Activated CD8-positive, alpha-beta memory T cell treated with anti-CD3 and anti-CD28 coated beads, Interleukin-2, amount 50 U/mL, for 24 hours (primary cell): ENCODE results near the gene SFXN5.

Source experiments
- DNase-seq: peaks from one replicate; pipeline ENCODE4 v3.0.0-alpha.2; 2020; ENCODE audit errors: extremely low read depth

SFXN5 gene

GRCh38 chr2:72958542-72959385, 112.7 kb downstream of the SFXN5 start:
- DNase-seq: no peak

- DNase-seq: no peak
Observed at GRCh38 chr2:72956936-72957335, 114.6 kb downstream of the SFXN5 start.

- DNase-seq: no peak
Observed at GRCh38 chr2:72956050-72956395, 115.5 kb downstream of the SFXN5 start.

GRCh38 chr2:72955228-72956049, 116.1 kb downstream of the SFXN5 start:
- DNase-seq: no peak

GRCh38 chr2:72954376-72955227, 116.9 kb downstream of the SFXN5 start:
- no peak for DNase-seq

GRCh38 chr2:72953976-72954375, 117.5 kb downstream of the SFXN5 start:
- no peak for DNase-seq

- no peak for DNase-seq
Observed at GRCh38 chr2:72953528-72953927, 118.0 kb downstream of the SFXN5 start.

GRCh38 chr2:72952961-72953360, 118.6 kb downstream of the SFXN5 start:
- DNase-seq: no peak

- DNase-seq: no peak
Observed at GRCh38 chr2:72952110-72952823, 119.2 kb downstream of the SFXN5 start.

GRCh38 chr2:72951303-72952095, 120.0 kb downstream of the SFXN5 start:
- no peak for DNase-seq

- DNase-seq: no peak
Observed at GRCh38 chr2:72950558-72951255, 120.8 kb downstream of the SFXN5 start.

GRCh38 chr2:72949642-72950041, 121.9 kb downstream of the SFXN5 start:
- DNase-seq: no peak

- no peak for DNase-seq
Observed at GRCh38 chr2:72949045-72949444, 122.5 kb downstream of the SFXN5 start.

GRCh38 chr2:72947952-72948830, 123.3 kb downstream of the SFXN5 start:
- DNase-seq: no peak

- DNase-seq: no peak
Observed at GRCh38 chr2:72946466-72946865, 125.0 kb downstream of the SFXN5 start.

- no peak for DNase-seq
Observed at GRCh38 chr2:72945450-72946019, 126.0 kb downstream of the SFXN5 start.

GRCh38 chr2:72944804-72945449, 126.6 kb downstream of the SFXN5 start:
- no peak for DNase-seq
